Sciatic nerve (tissue), 2 donors: ENCODE measurements around the gene HLA-DMA. TPM values are rescaled to one million over a fixed set of nuclear protein-coding genes. Genes with fewer than 3 reads are reported as not detected.

Source experiments
- ATAC-seq: fragments of 200-7000 bp; cut with Tn5 transposase; one replicate; pipeline ENCODE4 v1.9.1; 2020; ENCODE audit warnings: mild to moderate bottlenecking, moderate library complexity
- DNase-seq: peaks from one replicate; pipeline ENCODE4 v3.0.0-alpha.2; 2020; ENCODE audit warnings: low spot score
- intact Hi-C: fragments of 100-400 bp; cut with DNase I; formaldehyde crosslinking; loops from one replicate; pipeline ENCODE4 v1.14.2; 2022
- total RNA-seq: library from RNA; stranded (reverse); fragmentation: NEBNext Ultra II Directional; extraction: Animal tissue kit (Norgen Biotek cat#: 25700); gene quantifications from one replicate; pipeline ENCODE4 v1.2.1, GENCODE V29; 2021
- donor health status: DM: no; HTN: no; CAD: no.
- donor health status: DM: no; HTN: no; CAD: no.

The HLA-DMA gene
- total RNA-seq, 1 donor from 2014 or later = 70.1 TPM

- DNase-seq (no peak), ATAC-seq (no peak)
- intact Hi-C loops = no loop called here
Observed at GRCh38 chr6:32976334-32977069, 23.6 kb upstream of the HLA-DMA start.

GRCh38 chr6:32975886-32976285 lies 23.0 kb upstream of the HLA-DMA start:
- DNase-seq = no peak
- no peak for ATAC-seq
- intact Hi-C loops = no loop called here

- intact Hi-C loops = no loop called here
Observed at GRCh38 chr6:32974541-32975308, 21.8 kb upstream of the HLA-DMA start.

GRCh38 chr6:32974016-32974333 lies 21.1 kb upstream of the HLA-DMA start:
- DNase-seq (no peak), ATAC-seq (no peak)
- intact Hi-C loops = no loop called here

More at GRCh38 chr6:32974541-32975308, 21.8 kb upstream of the HLA-DMA start:
- ATAC-seq (no peak), DNase-seq (no peak)

- DNase-seq (peak; percentile 71), ATAC-seq (no peak)
- intact Hi-C loops = no loop called here
Observed at GRCh38 chr6:32973144-32974015, 20.5 kb upstream of the HLA-DMA start.

GRCh38 chr6:32972353-32973143 lies 19.7 kb upstream of the HLA-DMA start:
- intact Hi-C loops = no loop called here
- ATAC-seq (no peak), DNase-seq (peak; percentile 77)

GRCh38 chr6:32971581-32972352 lies 18.9 kb upstream of the HLA-DMA start:
- DNase-seq (peak; percentile 100), ATAC-seq (peak; percentile 79)
- intact Hi-C loops = no loop called here

GRCh38 chr6:32971242-32971580 lies 18.3 kb upstream of the HLA-DMA start:
- intact Hi-C loops = no loop called here
- ATAC-seq = no peak
- no peak for DNase-seq

GRCh38 chr6:32970413-32971241 lies 17.7 kb upstream of the HLA-DMA start:
- intact Hi-C loops = no loop called here
- DNase-seq = peak; percentile 95
- ATAC-seq = peak; percentile 69

- DNase-seq (peak; percentile 88), ATAC-seq (peak; percentile 25)
- intact Hi-C loops = no loop called here
Observed at GRCh38 chr6:32969685-32970412, 17.0 kb upstream of the HLA-DMA start.

- DNase-seq (peak; percentile 85), ATAC-seq (peak; percentile 58)
- intact Hi-C loops = no loop called here
Observed at GRCh38 chr6:32968867-32969684, 16.2 kb upstream of the HLA-DMA start.

GRCh38 chr6:32968093-32968866 lies 15.4 kb upstream of the HLA-DMA start, which contains the start of gene BRD2:
Gene BRD2, plus strand, starts transcription at chr6:32968594. Its CDS starts 4,305 bp downstream, at chr6:32972899.
- DNase-seq (peak; percentile 98), ATAC-seq (peak; percentile 75)
- intact Hi-C loops = no loop called here

GRCh38 chr6:32967151-32968091 lies 14.5 kb upstream of the HLA-DMA start:
- DNase-seq = no peak
- intact Hi-C loops = no loop called here
- no peak for ATAC-seq

- no peak for DNase-seq
- ATAC-seq = no peak
- intact Hi-C loops = no loop called here
Observed at GRCh38 chr6:32964776-32965175, 11.9 kb upstream of the HLA-DMA start.
